GM19463 (cell line): ENCODE results near the gene THEMIS.
"Not testable (repeated sequence)": the region's sequence is repeated elsewhere in the genome, so short reads cannot be mapped to it uniquely, and the experiment has no call there.

Experiments
- ATAC-seq: cut with Tn5 transposase; IDR thresholded peaks from one replicate; pipeline ENCODE4 v1.9.1; 2021; ENCODE audit warnings: mild to moderate bottlenecking, moderate library complexity; ENCODE audit not compliant: unreplicated experiment

The THEMIS gene

GRCh38 chr6:127900935-127901334 lies at the start of gene THEMIS:
THEMIS (minus strand) TSS chr6:127901058; CDS start chr6:127900932, 126 bp downstream.
- ATAC-seq, result peak; percentile 62

GRCh38 chr6:127949251-127949650 lies 48.4 kb upstream of the THEMIS start:
- no peak for ATAC-seq

GRCh38 chr6:127946388-127946787 lies 45.5 kb upstream of the THEMIS start:
- no peak for ATAC-seq

- ATAC-seq, result no peak
These were observed 44.7 kb upstream of the THEMIS start for GRCh38 chr6:127945434-127946097.

- no peak for ATAC-seq
These were observed 40.4 kb upstream of the THEMIS start for GRCh38 chr6:127941228-127941627.

GRCh38 chr6:127939442-127940066 lies 38.7 kb upstream of the THEMIS start:
- no peak for ATAC-seq

GRCh38 chr6:127938701-127939100 lies 37.8 kb upstream of the THEMIS start:
- ATAC-seq, result no peak

GRCh38 chr6:127937747-127938146 lies 36.9 kb upstream of the THEMIS start:
- no peak for ATAC-seq

GRCh38 chr6:127937102-127937501 lies 36.2 kb upstream of the THEMIS start:
- ATAC-seq, result no peak

- no peak for ATAC-seq
These were observed 34.1 kb upstream of the THEMIS start for GRCh38 chr6:127934956-127935355.

- no peak for ATAC-seq
These were observed 33.3 kb upstream of the THEMIS start for GRCh38 chr6:127933852-127934840.

- no peak for ATAC-seq
These were observed 32.3 kb upstream of the THEMIS start for GRCh38 chr6:127933137-127933536.

GRCh38 chr6:127932708-127933107 lies 31.9 kb upstream of the THEMIS start:
- no peak for ATAC-seq

- ATAC-seq, result not testable (repeated sequence)
These were observed 25.6 kb upstream of the THEMIS start for GRCh38 chr6:127926441-127926840.

GRCh38 chr6:127924440-127924839 lies 23.6 kb upstream of the THEMIS start:
- ATAC-seq, result no peak

GRCh38 chr6:127924031-127924430 lies 23.2 kb upstream of the THEMIS start:
- ATAC-seq, result no peak

- ATAC-seq, result no peak
These were observed 22.3 kb upstream of the THEMIS start for GRCh38 chr6:127923135-127923534.

GRCh38 chr6:127921982-127922381 lies 21.1 kb upstream of the THEMIS start:
- no peak for ATAC-seq

- ATAC-seq, result no peak
These were observed 19.9 kb upstream of the THEMIS start for GRCh38 chr6:127920804-127921203.

GRCh38 chr6:127918506-127919427 lies 17.9 kb upstream of the THEMIS start:
- ATAC-seq, result no peak
